ENCODE results near the gene KLF14.

- peak; percentile 40 to 45 for TF ChIP-seq CTCF (IDR thresholded peaks at IDR 0.05; ENCODE audit: extremely low read depth in 1 of 2, insufficient read depth in 1 of 2, low read depth in 1 of 2, low read length in 2 of 2)
- no peak for TF ChIP-seq POLR2A (IDR thresholded peaks at IDR 0.05; ENCODE audit: low read depth, low read length)
- no peak for TF ChIP-seq MAX (IDR thresholded peaks at IDR 0.05; ENCODE audit: insufficient read depth, insufficient read length)
- no peak for TF ChIP-seq GATA2 (IDR thresholded peaks at IDR 0.05; ENCODE audit: insufficient read depth, insufficient read length, low read depth, low read length)
- no peak for TF ChIP-seq EZH2 (IDR thresholded peaks at IDR 0.05; ENCODE audit: borderline replicate concordance, low read depth, low read length, severe bottlenecking)
- no peak for TF ChIP-seq MYC (IDR thresholded peaks at IDR 0.05; ENCODE audit: low read depth, low read length)
Measured at GRCh38 chr7:130758429-130759056, 24.5 kb upstream of the KLF14 start.

Measured in endothelial cell of umbilical vein (primary cell).